ENCODE results near the gene NMT1. TPM values are rescaled to one million over a fixed set of nuclear protein-coding genes. Genes with fewer than 3 reads are reported as not detected.
A peak's percentile ranks its signal among the peaks of the same experiment; 100 is the strongest.

NMT1 gene
- total and polyA plus RNA-seq, 2 of the 13 experiments (the other 11 are each of a cell fraction or from before 2014, with no cell fraction given) = 75.7 to 142 TPM

DNA sequence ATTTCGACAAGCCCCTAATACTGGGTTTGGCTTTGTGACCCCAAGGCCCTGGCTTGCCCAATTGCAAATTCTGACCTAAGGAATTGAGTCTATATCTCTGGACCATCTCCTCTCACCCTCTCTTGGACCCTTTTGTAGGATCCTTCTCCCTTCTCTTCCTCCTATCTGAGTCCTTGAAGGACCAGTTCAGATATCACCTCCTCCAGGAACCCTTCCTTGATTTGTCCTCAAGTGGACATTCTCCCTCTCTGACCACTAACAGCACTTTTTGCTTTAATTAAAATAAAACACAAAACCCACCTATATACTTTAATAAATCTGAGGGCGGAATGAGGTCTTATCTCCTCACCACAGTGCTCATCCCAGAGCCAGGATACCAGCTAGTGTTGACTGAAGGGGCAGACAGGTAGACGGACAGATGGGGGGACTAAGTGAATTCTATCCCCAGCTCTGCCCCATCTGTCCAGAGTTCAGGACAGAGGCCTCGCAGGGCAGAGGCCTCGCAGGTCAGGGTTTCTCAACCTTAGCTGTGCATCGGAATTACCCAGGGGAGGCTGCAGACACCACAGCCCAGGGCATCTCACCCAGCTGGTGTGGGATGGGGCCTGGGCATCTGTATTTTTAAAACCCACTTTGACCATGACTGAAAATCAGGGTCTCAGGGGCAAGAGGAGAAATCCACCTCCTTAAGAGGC, 62.1 kb downstream of the NMT1 start (continued):
- TF ChIP-seq, protein P1, sequence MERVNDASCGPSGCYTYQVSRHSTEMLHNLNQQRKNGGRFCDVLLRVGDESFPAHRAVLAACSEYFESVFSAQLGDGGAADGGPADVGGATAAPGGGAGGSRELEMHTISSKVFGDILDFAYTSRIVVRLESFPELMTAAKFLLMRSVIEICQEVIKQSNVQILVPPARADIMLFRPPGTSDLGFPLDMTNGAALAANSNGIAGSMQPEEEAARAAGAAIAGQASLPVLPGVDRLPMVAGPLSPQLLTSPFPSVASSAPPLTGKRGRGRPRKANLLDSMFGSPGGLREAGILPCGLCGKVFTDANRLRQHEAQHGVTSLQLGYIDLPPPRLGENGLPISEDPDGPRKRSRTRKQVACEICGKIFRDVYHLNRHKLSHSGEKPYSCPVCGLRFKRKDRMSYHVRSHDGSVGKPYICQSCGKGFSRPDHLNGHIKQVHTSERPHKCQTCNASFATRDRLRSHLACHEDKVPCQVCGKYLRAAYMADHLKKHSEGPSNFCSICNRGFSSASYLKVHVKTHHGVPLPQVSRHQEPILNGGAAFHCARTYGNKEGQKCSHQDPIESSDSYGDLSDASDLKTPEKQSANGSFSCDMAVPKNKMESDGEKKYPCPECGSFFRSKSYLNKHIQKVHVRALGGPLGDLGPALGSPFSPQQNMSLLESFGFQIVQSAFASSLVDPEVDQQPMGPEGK (CRISPR knock-in tag; IDR thresholded peaks at IDR 0.05) = peak; percentile 62
- TF ChIP-seq KDM6A (CRISPR knock-in tag; IDR thresholded peaks at IDR 0.05; ENCODE audit: low read depth) = 0 out of 2 replicates have a peak, but pooled peaks have one; percentile 43
- TF ChIP-seq MYC (CRISPR knock-in tag; IDR thresholded peaks at IDR 0.05; ENCODE audit: borderline replicate concordance) = no peak
- no peak for TF ChIP-seq HMG20B (CRISPR knock-in tag; conservative IDR thresholded peaks at IDR 0.05)
- TF ChIP-seq ZFP91 (CRISPR knock-in tag; IDR thresholded peaks at IDR 0.05; ENCODE audit: borderline replicate concordance) = no peak
- 0 out of 2 replicates have a peak, but pooled peaks have one; percentile 35 for TF ChIP-seq SOX5 (CRISPR knock-in tag; IDR thresholded peaks at IDR 0.05; ENCODE audit: borderline replicate concordance)
- peak; percentile 15; the same call in 1 of the 2 replicates for TF ChIP-seq RXRA (CRISPR knock-in tag; IDR thresholded peaks at IDR 0.05)
- TF ChIP-seq NR2F1 (CRISPR knock-in tag; IDR thresholded peaks at IDR 0.05) = peak; percentile 83 to 90
- no peak for TF ChIP-seq ATF5 (CRISPR knock-in tag; IDR thresholded peaks at IDR 0.05; ENCODE audit: low read depth)
- TF ChIP-seq RARA (CRISPR knock-in tag; IDR thresholded peaks at IDR 0.05) = peak; percentile 50; the same call in 1 of the 2 replicates
- TF ChIP-seq, protein P2, sequence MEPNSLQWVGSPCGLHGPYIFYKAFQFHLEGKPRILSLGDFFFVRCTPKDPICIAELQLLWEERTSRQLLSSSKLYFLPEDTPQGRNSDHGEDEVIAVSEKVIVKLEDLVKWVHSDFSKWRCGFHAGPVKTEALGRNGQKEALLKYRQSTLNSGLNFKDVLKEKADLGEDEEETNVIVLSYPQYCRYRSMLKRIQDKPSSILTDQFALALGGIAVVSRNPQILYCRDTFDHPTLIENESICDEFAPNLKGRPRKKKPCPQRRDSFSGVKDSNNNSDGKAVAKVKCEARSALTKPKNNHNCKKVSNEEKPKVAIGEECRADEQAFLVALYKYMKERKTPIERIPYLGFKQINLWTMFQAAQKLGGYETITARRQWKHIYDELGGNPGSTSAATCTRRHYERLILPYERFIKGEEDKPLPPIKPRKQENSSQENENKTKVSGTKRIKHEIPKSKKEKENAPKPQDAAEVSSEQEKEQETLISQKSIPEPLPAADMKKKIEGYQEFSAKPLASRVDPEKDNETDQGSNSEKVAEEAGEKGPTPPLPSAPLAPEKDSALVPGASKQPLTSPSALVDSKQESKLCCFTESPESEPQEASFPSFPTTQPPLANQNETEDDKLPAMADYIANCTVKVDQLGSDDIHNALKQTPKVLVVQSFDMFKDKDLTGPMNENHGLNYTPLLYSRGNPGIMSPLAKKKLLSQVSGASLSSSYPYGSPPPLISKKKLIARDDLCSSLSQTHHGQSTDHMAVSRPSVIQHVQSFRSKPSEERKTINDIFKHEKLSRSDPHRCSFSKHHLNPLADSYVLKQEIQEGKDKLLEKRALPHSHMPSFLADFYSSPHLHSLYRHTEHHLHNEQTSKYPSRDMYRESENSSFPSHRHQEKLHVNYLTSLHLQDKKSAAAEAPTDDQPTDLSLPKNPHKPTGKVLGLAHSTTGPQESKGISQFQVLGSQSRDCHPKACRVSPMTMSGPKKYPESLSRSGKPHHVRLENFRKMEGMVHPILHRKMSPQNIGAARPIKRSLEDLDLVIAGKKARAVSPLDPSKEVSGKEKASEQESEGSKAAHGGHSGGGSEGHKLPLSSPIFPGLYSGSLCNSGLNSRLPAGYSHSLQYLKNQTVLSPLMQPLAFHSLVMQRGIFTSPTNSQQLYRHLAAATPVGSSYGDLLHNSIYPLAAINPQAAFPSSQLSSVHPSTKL (CRISPR knock-in tag; IDR thresholded peaks at IDR 0.05) = peak; percentile 59; the same call in 1 of the 2 replicates

Data from HepG2 (cell line).